Measurements from ENCODE around the gene HPS3. TPM values are rescaled to one million over a fixed set of nuclear protein-coding genes. Genes with fewer than 3 reads are reported as not detected.

Gene HPS3
- total RNA-seq, 1 experiment from 2014 or later: 68.0 TPM

GRCh38 chr3:149090907-149091306, 38.5 kb upstream of the HPS3 start:
- ATAC-seq (no peak), DNase-seq (ENCODE audit: low read depth, low spot score) (no peak)
- no peak for TF ChIP-seq SIN3A (IDR thresholded peaks at IDR 0.05; ENCODE audit: borderline replicate concordance, insufficient read depth, low read depth, low read length)
- TF ChIP-seq TCF7L2 (IDR thresholded peaks at IDR 0.05; ENCODE audit: low read depth, low read length): no peak
- no peak for TF ChIP-seq POLR2AphosphoS5 (IDR thresholded peaks at IDR 0.05; ENCODE audit: low read depth, low read length)
- TF ChIP-seq CTCF (IDR thresholded peaks at IDR 0.05): no peak
- no peak for TF ChIP-seq REST (IDR thresholded peaks at IDR 0.05; ENCODE audit: insufficient read depth in 1 of 2, low read depth in 2 of 2, low read length in 1 of 2)
- in situ Hi-C loops (cut with HindIII; ENCODE audit: low pct_unique_long_range_greater_than_20kb, low sequenced_read_pairs): no loop called here
- POLR2A ChIA-PET: no interaction called here
- intact Hi-C loops (cut with micrococcal nuclease; ENCODE audit: unreplicated experiment): no loop called here
- BruUV-seq (replicated peaks): no TSS peak
- H3K4me3 ChIP-seq (ENCODE audit: low read depth in 2 of 2, low read length in 2 of 2): no peak overlapping the region
- H3K27me3 ChIP-seq (ENCODE audit: control insufficient read depth, insufficient read depth, low read length): no peaks in the 10 kb centered on the region
- H3K9me3 ChIP-seq (ENCODE audit: control insufficient read depth, insufficient read depth, low read depth, low read length): no peaks in the 10 kb centered on the region
- H3K27ac ChIP-seq (ENCODE audit: low read length): no peak overlapping the region
- CTCF ChIA-PET: no interaction called here
- H3K36me3 ChIP-seq (ENCODE audit: control insufficient read depth, insufficient read depth, low read length): no peaks in the 10 kb centered on the region; the same call in 1 of the 2 replicates
- H3K4me1 ChIP-seq (ENCODE audit: control insufficient read depth, insufficient read depth, low read length): 0 out of 2 replicates have a peak, but pooled peaks cover 4% of the 10 kb centered on the region

- CTCF ChIA-PET: no interaction called here
- POLR2A ChIA-PET: no interaction called here
Observed at GRCh38 chr3:149091983-149092382, 37.5 kb upstream of the HPS3 start.

More at GRCh38 chr3:149091983-149092382, 37.5 kb upstream of the HPS3 start:
- Histone ChIP-seq H3K9me3 (ENCODE audit: control insufficient read depth, insufficient read depth, low read depth, low read length) (no peaks in the 10 kb centered on the region), H3K4me1 (ENCODE audit: control insufficient read depth, insufficient read depth, low read length) (0 out of 2 replicates have a peak, but pooled peaks cover under 1% of the 10 kb centered on the region), H3K4me3 (ENCODE audit: low read depth in 2 of 2, low read length in 2 of 2) (no peak overlapping the region), H3K27me3 (ENCODE audit: control insufficient read depth, insufficient read depth, low read length) (no peaks in the 10 kb centered on the region), H3K36me3 (ENCODE audit: control insufficient read depth, insufficient read depth, low read length) (no peaks in the 10 kb centered on the region), H3K27ac (ENCODE audit: low read length) (no peak overlapping the region)
- intact Hi-C loops (cut with micrococcal nuclease; ENCODE audit: unreplicated experiment) (no loop called here), in situ Hi-C loops (cut with HindIII; ENCODE audit: low pct_unique_long_range_greater_than_20kb, low sequenced_read_pairs) (no loop called here)
- TF ChIP-seq REST (IDR thresholded peaks at IDR 0.05; ENCODE audit: insufficient read depth in 1 of 2, low read depth in 2 of 2, low read length in 1 of 2): no peak
- TF ChIP-seq TCF7L2 (IDR thresholded peaks at IDR 0.05; ENCODE audit: low read depth, low read length): no peak
- TF ChIP-seq CTCF (IDR thresholded peaks at IDR 0.05): no peak
- no peak for TF ChIP-seq SIN3A (IDR thresholded peaks at IDR 0.05; ENCODE audit: borderline replicate concordance, insufficient read depth, low read depth, low read length)
- TF ChIP-seq POLR2AphosphoS5 (IDR thresholded peaks at IDR 0.05; ENCODE audit: low read depth, low read length): no peak
- ATAC-seq (no peak), DNase-seq (ENCODE audit: low read depth, low spot score) (no peak)
- no TSS peak for BruUV-seq (replicated peaks)

All from Panc1 (cell line).